GM12801 (cell line): ENCODE measurements around the gene DDRGK1.

ENCODE experiments used
- CTCF ChIP-seq: IDR thresholded peaks from one replicate; pipeline ENCODE4 v1.5.1; 2011; ENCODE audit warnings: control low read depth; ENCODE audit not compliant: insufficient read length; ENCODE audit errors: extremely low read depth

Gene DDRGK1

GRCh38 chr20:3192226-3193015 lies 12.1 kb downstream of the DDRGK1 start:
- TF ChIP-seq CTCF = no peak

- TF ChIP-seq CTCF = no peak
These were observed 13.8 kb downstream of the DDRGK1 start for GRCh38 chr20:3190681-3191111.

GRCh38 chr20:3189561-3190131 lies 14.8 kb downstream of the DDRGK1 start:
- no peak for TF ChIP-seq CTCF

DNA sequence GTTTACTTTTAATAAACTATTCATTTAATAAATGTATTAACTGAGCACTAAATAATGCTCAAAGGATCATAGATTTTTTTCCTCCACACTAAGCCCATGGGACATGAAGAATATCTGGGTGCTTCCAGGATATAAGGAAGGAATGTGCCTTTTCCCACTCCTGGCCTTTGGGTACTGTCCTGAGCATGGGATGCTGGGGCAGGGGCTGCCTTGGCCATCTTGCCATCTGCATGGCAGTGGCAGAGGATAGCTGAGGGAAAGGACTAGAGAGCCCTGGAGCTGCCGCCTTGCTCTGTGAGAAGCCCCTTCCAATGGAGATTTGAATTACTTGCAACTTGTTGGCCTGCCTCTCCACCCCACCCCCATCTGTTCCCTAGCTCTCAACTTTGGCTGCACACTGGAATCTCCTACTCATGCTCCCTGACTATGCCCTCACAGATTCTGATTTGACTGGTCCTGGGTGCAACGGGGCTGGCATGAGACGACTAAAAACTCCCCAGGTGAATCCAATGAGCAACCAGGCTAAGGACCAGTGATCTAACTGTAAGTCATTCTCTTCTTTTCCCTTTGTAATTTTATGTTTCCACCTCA lies 15.6 kb downstream of the DDRGK1 start:
- TF ChIP-seq CTCF = no peak

DNA sequence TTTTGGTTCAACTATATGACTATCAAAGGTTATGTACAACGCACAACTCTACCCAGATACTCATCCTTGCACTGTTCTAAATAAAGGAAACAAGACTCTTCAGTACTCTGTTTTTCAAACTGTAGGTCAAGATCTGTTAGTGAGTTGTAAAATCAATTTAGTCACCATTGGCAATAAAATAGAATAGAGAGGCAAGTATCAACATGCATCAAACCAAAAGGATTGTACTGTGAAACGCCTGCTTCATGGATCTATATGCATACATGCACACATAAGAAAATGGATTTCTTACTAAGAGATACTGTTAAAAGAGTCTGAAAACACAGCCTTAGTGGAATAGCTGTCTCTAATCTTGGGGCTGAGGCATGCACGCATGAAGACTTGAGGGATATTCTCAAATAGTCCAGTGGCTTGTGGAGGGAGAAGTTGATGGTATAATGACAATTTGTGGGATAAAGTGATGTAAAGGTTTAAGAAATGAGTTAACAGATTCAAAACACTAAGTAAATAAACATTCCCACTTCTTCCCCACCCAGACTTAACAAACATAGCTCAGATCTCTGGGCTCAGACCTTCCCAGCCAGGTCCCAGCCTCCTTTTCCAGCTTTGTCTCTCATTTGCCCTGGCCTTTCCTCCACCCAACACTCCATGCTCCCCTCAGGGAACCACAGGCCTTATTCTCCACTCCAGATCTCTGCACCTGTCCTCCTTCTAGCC lies 20.4 kb downstream of the DDRGK1 start:
- TF ChIP-seq CTCF = no peak

DNA sequence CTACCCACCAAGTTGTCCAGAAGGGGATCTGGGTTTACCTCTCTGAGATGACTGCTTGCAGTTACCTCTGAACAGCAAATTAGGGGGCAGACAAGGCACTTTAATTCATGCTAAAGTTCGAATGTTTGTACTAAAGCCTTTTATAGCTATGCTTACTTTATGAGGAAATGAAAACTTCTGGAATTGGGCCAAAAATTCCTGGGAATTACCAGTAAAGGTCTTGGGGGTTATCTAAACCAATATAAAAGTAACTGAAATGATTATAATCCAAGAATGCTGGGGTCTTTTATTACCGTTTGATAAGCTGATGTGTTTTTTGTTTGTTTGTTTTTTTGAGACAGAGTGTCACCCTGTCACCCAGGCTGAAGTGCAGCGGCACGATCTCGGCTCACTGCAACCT lies 23.2 kb downstream of the DDRGK1 start:
- TF ChIP-seq CTCF = no peak

DNA sequence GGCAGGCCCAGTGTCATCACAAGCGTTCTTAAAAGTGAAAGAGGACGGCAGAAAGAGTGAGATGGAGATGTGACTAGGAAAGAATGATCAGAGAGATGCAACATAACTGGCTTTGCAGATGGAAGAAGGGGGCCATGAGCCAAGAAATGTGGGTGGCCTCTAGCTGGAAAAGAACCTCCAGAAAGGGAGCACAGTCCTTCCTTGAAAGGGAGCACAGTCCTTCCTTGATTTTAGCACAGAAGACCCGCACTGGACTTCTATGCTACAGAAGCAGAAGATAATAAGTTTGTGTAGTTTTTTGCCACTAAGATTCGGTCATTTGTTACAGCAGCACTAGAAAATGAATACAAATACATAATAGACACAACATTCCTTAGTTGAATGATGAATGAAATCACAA lies 24.2 kb downstream of the DDRGK1 start:
- no peak for TF ChIP-seq CTCF
